Stimulated activated CD4-positive, alpha-beta T cell treated with anti-CD3 and anti-CD28 coated beads, TNF-alpha, amount 100 ng/mL, for 4 hours (primary cell): ENCODE measurements around the gene CDHR2.
A peak's percentile ranks its signal among the peaks of the same experiment; 100 is the strongest.

ENCODE experiments used
- DNase-seq, 3 experiments: peaks; one replicate each; pipeline ENCODE4 v3.0.0-alpha.2; 2020; ENCODE audit warnings: low read depth in 3 of 3

CDHR2 gene

DNA sequence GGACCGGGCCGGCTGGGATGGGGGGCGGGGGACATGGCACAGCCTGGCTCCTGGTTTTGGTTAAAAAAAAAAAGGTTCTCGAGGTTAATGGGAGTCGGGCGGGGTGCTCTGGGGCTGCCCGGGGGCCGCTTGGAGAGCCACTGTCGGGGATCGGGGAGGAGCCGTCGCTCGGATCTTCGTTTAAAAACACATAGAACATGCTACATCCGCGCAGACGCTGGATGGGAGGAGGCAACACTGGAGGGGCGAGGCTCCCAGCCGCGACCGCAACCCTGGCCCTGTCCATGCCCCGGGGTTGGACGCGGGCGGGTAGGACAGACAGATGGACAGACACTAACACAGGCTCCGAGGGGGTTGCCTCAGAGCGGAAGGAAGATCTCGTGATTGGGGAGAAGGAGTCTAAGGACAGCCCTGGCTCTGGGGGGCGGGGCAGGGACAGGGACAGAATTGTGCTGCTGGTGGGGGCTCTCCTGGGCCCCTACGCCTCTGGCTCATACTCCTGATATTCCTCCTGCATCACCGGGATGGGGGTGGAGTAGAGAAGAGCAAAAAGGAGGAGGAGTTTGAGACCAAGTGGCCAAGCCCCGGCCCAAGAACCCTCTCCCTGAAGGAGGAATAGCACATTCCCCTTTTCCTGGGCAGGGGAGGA is 71.3 kb downstream of the CDHR2 start:
- DNase-seq = no peak

DNA sequence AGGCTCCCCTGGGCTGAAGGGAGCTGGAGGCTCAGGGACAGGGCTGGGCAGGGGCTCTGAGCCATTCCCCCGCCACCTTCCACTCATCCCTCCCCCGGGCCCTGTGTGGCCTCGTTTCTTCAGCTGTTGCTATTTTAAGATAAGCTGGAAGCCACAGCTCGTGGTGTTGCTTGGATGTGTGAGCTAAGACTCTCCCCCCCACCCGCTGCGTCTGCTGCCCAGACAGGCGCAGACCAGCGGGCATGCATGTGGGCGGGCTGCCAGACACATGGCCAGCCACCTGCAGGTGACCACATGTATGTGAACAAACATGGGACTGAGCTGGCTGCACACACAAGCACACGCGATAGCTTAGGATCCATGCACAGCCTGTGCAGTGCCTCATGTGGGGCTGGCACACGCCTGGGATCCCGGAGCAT is 72.5 kb downstream of the CDHR2 start:
- no peak for DNase-seq

DNA sequence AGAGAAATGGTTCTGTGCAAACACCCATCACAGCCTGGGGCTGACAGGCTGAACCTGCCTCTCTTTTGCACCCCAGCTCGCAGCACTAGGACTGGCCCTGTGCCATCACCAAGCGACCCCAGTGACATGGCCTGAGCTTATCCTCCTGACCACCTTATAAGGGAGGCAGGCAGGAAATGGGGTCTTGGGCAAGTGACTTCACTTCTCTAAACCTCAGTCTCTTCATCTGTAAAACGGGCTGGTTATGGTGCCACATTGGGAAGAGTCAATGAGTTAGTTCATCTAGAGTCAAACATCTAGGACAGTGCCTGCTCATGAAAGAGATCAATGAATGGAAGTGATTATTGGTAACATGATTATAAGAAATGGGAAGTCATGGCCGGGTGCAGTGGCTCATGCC is 75.0 kb downstream of the CDHR2 start:
- DNase-seq = no peak

DNA sequence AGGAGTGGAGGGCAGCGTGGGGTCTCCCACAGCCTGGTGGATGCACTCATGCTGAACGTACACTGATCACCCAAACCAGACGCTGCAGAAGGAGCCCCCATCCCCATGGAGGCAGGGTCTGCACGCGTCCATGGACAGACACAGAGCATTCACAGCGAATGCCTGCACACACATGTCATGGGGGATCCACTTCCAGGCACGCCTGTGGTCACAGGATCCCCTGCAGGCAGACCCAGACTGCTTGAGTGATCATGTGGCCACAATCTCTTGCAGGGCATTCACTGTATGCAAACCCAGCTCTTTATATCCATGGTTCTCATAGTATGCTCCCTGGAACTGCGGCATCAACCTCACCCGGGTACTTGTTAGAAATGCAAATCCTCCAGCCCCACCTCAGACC is 75.8 kb downstream of the CDHR2 start:
- no peak for DNase-seq

DNA sequence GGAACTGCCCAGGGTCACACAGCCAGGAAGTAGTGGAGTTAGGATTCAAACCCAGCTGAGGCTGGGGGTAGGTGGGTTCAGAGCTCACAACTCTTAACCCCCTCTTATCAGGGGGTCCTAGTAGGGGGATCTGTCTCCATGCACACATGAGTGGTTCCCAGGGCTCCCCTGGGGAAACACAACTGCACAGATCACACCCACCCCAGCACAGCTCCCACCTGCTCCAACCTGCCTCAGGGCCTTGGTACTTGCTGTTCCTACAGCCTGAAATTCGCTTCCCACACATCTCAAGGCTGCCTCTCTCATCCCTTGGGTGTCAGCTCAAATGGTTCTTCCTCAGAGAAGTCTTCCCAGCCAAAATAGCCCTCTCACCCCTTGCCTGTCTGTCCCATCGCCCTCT is 76.4 kb downstream of the CDHR2 start:
- no peak for DNase-seq

DNA sequence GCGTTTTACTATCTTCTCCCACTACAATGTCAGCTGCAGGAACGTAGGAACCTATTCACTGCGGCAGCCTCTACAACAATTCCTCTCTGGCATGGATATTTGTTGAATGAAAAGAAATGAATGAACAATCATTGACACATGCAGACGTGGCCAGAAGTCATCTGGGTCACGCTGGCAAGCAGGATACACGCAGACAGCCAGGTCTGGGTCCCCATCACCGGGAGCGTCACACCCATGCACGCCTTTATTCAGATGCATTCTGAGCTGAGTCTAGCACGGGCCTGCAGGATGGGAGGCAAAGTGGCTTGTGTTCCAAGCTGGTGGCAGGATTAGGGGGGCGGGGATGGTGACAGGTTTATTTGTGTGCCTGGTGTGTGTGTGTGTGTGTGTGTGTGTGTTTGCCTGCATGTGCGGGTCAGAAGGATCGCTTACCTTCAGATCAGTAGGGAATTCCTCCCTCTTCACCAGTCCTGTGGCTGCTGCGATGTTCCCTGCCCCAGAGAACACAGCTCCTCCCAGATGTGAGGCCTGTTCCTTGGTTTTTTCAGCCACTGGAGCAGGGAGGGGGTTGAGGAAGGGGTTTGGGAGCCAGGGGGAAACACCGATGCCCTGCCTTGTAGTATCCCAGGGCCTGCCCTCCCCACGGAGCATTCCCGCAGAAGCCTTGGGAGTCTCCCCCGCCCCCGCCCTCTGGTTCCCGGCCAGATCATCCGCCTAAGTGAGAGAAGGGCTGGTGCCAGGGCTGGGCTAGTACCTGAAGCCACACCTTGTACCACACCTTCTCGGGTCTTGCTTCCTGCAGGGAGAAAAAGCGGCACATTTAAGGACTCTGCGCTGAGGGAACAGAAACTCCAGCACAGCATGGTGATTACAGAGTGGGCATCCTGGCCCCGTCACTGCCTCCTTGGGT is 77.1 kb downstream of the CDHR2 start:
- no peak for DNase-seq

DNA sequence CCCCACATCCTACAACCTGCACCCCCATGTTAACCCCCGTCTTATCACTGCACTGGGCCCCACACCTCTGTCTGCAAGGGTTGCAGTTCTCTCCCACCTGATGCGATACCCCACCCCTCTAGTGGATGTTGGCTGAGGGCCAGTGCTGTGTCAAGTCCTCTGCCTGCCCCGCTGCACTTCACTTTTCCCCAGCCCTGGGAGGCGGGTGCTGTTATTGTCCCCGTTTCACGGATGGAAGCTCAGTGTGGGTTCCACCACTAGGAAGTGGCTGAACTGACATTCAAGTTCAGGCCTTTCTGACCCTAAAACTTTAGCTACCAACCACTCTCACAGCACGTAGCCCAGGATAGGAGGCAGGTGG is 77.7 kb downstream of the CDHR2 start:
- no peak for DNase-seq

DNA sequence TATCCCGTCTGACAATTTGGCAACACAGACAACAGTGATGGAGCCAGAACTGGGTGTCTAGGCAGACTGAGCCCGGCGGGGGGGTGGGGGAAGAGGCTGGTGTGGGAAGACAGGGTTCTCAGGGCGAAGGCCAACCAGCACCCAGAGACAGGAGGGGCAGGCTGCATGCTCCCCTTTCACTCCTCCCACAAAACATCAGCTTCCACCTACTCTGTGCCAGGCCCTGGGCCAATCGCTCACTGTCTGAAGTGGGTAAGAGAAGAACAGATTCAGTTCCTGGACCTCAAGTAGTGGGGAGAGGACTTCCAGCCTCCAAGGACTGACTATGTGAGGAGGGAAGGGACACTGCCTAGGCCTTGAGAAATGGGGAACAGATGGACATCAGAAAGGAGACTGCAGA is 78.4 kb downstream of the CDHR2 start:
- no peak for DNase-seq

DNA sequence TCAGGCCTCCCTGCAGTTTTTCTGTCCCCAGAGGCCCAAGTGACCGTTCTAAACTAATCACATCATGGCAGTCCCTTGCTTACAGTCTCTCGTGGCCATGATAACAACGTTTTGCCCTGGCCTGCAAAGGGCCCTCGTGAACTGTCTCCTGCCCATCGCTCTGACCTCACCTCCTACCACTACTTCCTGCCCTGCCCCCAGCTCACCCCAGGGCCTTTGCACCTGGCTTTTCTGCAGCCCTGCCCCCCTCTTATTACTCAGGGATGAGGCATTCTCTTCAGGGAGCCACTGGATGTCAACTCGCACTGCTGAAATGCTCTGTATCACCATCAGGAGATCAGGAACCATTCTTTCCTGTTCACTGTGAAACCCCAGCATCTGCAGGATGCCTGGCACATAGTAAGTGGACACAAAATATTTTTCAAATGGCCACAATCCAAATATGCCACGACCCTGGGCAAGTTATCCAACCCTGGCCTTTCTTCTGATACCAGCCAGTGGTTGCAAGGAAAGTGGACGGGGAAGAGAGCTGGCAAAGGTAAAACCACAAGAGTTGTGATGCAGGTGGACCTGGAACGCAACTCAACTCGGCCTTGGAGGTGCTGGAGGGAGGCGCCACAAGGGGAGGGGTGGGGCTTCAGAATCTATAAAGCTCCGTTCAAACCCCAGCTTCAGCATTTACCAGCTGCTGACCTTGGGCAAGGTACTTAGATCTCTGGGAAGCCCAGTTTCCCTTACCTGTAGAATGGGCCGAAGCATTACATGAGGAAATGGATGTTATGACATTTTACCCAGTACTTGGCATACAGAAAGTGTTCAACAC is 79.5 kb downstream of the CDHR2 start:
- DNase-seq = no peak

DNA sequence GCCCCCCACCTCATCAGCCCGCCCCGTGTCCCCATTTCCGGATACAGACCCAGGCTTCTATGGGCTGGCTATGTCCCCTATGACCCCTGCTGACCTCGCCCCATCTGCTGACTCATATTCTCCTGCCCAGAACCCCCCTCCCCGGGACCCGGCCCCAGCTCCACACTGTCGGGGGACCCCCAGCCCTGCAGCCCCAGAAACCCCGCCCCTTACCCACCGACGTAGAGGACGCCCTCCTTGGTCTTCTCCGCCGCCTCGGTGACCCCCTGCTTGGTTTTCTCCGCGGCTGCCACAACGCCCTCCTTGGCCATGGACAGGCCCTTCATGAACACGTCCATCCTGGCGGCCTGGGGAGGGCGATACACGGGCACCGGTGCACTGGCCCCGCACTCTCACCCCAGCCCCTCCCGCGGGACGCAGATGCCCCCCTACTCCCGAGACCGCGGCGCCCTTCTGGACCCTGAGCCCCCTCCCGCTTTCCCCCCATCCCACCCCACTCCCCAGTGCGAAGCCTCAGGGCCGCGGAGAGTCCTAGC is 80.2 kb downstream of the CDHR2 start:
- no peak for DNase-seq

DNA sequence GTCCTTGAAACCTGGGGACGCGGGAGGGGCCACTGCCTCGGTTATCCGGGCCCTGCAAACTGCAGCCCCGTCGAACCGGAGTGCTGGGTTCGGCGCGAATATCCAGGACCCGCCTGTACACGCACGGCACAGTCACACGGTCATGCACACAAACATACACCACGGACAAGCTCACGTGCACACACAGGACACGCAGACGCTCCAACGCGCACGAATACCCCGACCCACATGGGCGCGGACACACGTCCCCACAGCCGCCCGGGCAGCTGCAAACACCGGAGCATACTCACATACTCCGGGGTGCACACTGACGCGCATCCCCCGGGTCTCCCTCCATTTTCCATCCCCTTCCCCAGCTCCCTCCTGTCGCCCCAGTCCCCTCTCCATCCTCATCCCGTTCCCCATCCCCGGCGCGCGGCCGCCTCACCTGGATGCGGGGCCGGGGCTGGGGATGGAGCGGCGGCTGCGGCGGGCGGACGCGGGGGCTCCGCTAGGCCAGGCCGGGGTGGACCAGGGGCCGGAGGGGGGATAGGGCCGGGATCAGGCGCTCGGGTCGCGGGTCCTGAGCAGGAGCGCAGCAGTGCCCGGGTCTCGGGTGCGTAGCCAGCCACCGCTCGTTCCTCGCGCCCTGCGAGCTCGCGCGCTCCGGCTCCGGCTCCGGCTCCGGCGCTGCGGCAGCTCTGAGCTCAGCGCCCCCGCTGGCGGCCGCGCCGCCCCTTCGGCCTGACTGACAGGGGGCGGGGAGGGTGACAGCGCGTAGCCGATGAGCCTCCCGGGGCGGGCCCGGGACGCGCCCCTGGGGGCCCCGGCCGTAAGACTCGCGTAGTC is 80.9 kb downstream of the CDHR2 start, which contains the start of the genes EIF4E1B and SNCB:
TSS of gene EIF4E1B (plus strand) at position 823 of the 828 bp plus-strand sequence. CDS start 12,113 bp downstream, outside the sequence.
TSS of gene SNCB (minus strand) at position 682 of the 828 bp plus-strand sequence. CDS start 880 bp downstream, outside the sequence.
- DNase-seq = peak in 1 of 3 experiments; percentile 33

DNA sequence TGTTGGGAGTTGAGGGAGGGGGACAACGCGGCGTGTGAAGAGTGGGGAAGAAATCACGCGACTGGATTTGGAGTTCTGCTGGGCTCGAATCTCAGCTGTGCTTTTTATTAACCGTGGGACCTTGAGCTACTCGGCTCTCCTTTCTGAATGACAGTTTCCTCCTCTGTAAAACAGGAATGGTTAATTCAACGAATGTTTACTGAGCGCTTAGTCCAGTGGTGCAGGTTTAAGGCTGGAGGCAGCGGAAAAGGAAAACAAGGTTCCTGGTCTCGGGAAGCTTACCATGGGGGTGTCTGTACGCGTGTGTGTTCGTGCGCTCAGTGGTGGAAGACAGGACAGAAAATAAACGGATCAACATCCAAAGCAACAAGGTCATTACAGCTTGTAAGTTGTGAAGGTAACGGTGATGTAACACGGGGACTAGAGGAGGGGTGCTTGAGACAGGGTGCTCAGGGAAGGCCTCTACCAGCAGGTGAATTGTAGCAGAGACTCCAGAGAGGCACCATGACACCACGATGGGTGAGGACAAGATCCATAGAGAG is 81.6 kb downstream of the CDHR2 start:
- no peak for DNase-seq

DNA sequence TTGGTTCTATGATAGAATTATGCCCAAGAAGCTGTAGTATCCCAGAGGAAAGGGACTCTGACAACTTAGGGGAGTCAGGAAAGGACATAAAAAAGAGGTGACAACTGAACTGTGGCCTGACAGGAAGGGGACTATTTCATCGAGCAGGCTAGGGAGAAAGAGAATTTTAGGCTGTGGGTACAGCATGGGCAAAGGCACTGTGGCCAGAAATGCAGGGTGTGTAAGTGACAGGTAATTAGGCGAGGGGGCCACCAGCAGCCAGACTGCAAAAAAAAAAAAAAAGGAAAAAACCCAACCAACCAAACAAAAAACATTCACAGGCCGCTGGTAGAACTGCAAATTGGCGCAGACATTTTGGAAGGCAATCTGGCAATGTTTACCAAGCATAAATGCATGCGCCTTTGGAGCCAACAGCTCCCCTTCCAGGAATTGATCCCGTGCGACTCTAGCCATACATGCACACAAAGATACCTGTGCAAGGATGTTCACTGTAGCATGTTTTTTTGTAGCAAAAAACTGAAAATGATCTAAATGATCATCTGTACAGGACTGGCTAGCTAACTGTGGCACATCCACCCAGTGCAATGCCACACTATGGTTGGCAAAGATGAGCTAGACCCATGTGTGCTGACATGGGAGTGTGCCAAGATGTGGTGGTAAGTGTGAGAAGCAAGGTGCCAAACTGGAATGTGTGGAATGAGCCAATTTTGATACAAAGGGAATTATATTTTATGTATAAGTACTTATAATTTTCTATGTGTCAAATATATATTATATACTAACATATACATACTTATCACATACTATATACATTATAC is 82.5 kb downstream of the CDHR2 start:
- no peak for DNase-seq

DNA sequence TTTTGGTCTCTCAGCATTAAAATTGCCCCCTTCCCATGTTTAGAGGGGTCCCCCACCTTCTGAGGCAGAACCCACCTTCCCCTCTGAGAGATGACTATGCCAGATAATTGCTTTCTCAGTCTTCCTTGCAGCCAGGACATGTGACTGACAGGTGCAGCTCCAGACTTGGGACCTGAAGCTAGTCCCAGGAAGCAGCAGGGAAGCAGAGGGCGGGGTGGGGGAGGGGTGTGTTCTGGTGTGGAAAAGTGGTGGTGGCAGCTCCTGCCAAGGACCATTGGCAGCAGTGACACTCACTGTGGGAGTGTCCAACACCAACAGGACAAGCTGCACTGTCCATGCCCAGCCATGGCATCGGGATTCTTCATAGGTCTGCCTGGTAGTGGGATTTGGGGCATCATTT is 83.6 kb downstream of the CDHR2 start:
- DNase-seq = no peak

DNA sequence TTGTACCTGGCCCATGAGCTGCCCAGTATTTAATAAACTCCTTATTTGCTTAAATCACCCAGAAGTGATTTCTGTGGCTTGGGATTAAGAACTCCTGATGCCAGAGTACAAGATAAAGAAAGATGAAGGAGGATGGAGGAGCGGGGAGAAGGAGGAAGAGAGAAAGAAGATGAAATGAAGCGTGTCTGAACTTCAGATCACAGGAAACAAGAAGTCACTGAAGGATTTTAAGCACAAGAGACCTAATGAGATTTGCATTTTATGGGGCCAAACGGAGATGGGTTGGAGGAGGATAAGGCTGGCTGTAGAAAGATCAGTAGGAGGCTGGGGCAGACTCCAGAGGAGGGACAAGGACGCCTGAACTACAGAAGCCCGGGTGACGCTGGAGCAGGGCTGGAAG is 84.5 kb downstream of the CDHR2 start:
- no peak for DNase-seq

DNA sequence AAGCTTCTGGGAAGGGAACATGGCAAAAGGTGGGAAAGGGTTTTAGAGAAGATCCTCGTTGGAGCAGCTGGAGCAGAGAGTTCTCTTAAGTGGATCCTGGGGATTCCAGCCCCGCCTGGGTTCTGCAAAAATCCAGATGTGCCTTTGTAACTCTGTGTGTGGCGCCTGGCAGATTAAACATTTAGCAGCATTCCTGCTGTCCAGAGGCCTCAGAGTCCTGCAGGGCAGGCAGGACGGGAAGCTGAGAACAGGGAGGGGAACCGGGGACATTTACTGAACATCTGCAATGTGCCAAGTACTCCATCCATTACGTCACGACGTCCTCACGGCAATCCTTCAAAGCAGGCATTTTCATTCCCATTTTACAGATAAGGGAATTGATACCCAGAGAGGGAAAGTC is 87.3 kb downstream of the CDHR2 start:
- DNase-seq = no peak

DNA sequence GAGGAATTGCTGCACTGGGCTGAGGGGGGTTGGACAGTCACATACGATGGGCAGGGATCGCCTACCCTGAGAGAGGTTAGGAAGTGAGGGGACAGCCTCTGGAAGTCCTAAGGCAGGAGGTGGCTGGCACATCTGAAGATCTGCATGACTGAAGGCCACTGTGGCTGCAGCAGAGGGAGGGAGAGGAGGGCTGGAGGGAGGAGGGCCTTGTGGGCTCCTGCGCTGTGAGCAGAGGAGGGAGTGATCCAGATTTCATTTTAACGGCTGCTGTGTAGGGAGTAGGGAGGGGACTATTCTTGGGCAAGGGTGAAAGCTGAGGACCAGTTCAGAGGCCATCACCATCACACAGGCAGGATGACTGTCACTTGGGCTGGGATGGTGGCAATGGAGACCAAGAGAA is 88.4 kb downstream of the CDHR2 start:
- no peak for DNase-seq

DNA sequence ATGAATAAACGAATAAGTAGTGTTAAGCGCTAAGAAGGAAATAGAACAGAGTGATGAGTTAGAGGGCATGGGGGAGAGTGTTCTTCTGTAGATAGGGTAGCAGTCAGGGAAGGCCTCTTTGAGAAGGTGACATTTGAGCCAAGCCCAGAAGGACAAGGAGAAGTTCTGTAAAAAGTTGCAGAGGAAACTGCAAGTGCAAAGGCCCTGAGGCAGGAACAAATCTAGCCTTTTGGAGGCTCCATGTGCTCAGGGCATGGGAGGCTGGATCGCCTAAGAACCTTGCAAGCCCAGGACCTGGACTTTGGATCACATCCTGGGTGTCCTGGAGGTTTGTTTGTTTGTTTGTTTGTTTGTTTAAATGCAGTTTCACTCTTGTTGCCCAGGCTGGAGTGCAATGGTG is 89.3 kb downstream of the CDHR2 start:
- no peak for DNase-seq

DNA sequence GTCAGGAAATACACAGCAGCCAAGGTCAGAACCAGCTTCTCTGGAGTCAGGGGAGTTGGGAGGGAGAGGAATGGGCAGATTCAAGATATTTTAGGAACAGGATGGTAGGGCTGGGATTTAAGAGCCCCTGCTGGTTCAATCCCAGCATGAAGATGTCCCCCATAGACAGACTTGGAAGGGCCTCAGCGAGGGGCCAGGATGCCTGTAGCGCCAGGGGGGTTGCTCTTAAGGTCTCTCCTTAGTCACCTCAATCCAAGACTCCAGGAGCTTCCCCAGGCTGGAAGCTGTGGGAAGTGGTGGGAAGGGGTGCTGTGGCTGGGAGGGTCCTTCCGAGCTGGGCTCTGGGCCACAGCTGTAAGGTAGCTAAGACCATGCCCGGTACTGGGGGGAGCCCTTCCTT is 90.1 kb downstream of the CDHR2 start:
- DNase-seq = no peak

DNA sequence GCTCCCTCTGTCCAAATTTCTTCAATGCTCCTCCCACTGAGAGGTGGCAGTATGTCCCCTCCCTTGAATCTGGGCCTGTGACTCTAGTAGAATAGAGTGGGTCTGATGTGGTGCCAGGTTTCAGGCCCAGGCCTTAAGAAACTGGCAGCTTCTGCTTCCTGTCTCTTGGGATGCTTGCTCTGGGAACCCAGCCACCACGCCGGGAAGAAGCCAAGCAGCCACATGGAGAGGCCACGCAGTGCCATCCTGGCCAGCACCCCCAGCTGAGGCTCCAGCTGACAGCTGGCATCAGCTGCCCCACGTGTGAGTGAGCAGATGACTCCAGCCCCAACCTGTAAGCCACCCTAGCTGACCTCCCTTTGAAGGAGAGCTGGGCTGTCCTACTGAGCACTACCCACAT is 90.8 kb downstream of the CDHR2 start:
- DNase-seq = no peak
